Endothelial cell of umbilical vein (primary cell): ENCODE measurements around the gene UBAC1. TPM values are rescaled to one million over a fixed set of nuclear protein-coding genes. Genes with fewer than 3 reads are reported as not detected.

Experiments
- BruUV-seq: library from RNA; stranded (reverse); fragments of 400-500 nt; replicated peaks from 2 replicates; lab custom pipeline; 2021; lab: Mats Ljungman, UMichigan
- CTCF ChIA-PET: fragments of 300-600, 350-600 bp; sonication (Branson Sonifier 250); formaldehyde crosslinking; loops from one replicate; lab custom pipeline; 2021; ENCODE audit warnings: antibody characterized with exemption, inconsistent platforms; lab: Charles Lee
- POLR2A ChIA-PET: fragments of 300-600, 350-600 bp; sonication (Branson Sonifier 250); formaldehyde crosslinking; loops from one replicate; lab custom pipeline; 2021; ENCODE audit warnings: antibody characterized with exemption, inconsistent platforms; lab: Charles Lee
- DNase-seq: peaks from one replicate; pipeline ENCODE4 v3.0.0-alpha.2; 2011; ENCODE audit warnings: low read depth, low spot score
- FAIRE-seq: peaks from 2 replicates; lab custom pipeline; 2011; peaks lifted over from hg19 to GRCh38; lab: Jason Lieb, UNC
- H2AFZ ChIP-seq: 2 replicates; pipeline ENCODE4 v1.6.0; 2012; ENCODE audit warnings: low read depth, low read length, control low read depth, inconsistent platforms
- H3K27ac ChIP-seq: 2 replicates; pipeline ENCODE4 v1.5.1; 2011; ENCODE audit warnings: low read depth, mild to moderate bottlenecking, control low read depth, low read length, moderate library complexity; ENCODE audit not compliant: insufficient read depth
- H3K27me3 ChIP-seq, 2 experiments: 2 replicates each; pipeline versions ENCODE4 v1.6.0 to v1.6.1; 2011; ENCODE audit warnings: low read length in 2 of 2, mixed read lengths in 1 of 2; ENCODE audit not compliant: control insufficient read depth in 2 of 2, insufficient read depth in 2 of 2
- H3K36me3 ChIP-seq, 2 experiments: 2 replicates in 1 of 2; 3 replicates in 1 of 2; pipeline ENCODE4 v1.5.1; 2011; ENCODE audit warnings: low read length in 2 of 2, mild to moderate bottlenecking in 1 of 2, moderate library complexity in 1 of 2; ENCODE audit not compliant: control insufficient read depth in 2 of 2, insufficient read depth in 2 of 2; ENCODE audit errors: extremely low read depth in 1 of 2
- H3K4me1 ChIP-seq: 3 replicates; pipeline ENCODE4 v1.5.1; 2011; ENCODE audit warnings: mild to moderate bottlenecking, low read length; ENCODE audit not compliant: control insufficient read depth, insufficient read depth; ENCODE audit errors: extremely low read depth
- H3K4me2 ChIP-seq: 2 replicates; pipeline ENCODE4 v1.6.1; 2011; ENCODE audit warnings: low read length, control low read depth, mixed read lengths; ENCODE audit not compliant: insufficient read depth
- H3K4me3 ChIP-seq, 3 experiments: fragments of 200-600 bp in 1 of 3; sonication (generic), shearing (Covaris generic) in 1 of 3; replicated peaks in 1 of 3; 2 replicates each; pipeline ENCODE4 v1.5.1; 2011 to 2016; ENCODE audit warnings: control low read depth in 3 of 3, low read length in 3 of 3, mild to moderate bottlenecking in 2 of 3, inconsistent platforms in 1 of 3, low read depth in 1 of 3, moderate library complexity in 1 of 3; ENCODE audit not compliant: insufficient read depth in 1 of 3
- H3K79me2 ChIP-seq: 2 replicates; pipeline ENCODE4 v1.6.0; 2012; ENCODE audit warnings: low read length, inconsistent platforms; ENCODE audit not compliant: control insufficient read depth, insufficient read depth
- H3K9ac ChIP-seq: replicated peaks from 2 replicates; pipeline ENCODE3; 2011; ENCODE audit warnings: low read length, control low read depth; ENCODE audit not compliant: insufficient read depth; ENCODE audit errors: extremely low read depth
- H3K9me1 ChIP-seq: replicated peaks from 3 replicates; pipeline ENCODE4 v1.6.0; 2011; ENCODE audit warnings: mild to moderate bottlenecking, low read length; ENCODE audit not compliant: control insufficient read depth, insufficient read depth; ENCODE audit errors: extremely low read depth
- H3K9me3 ChIP-seq: replicated peaks from 2 replicates; pipeline ENCODE4 v1.5.1; 2012; ENCODE audit warnings: low read length, inconsistent platforms; ENCODE audit not compliant: control insufficient read depth, insufficient read depth
- H4K20me1 ChIP-seq: replicated peaks from 2 replicates; pipeline ENCODE3; 2011; ENCODE audit warnings: mild to moderate bottlenecking, low read length; ENCODE audit not compliant: control insufficient read depth, insufficient read depth; ENCODE audit errors: extremely low read depth
- EZH2 ChIP-seq: IDR thresholded peaks from 2 replicates; pipeline ENCODE4 v1.6.1; 2012; ENCODE audit warnings: borderline replicate concordance, low read depth, mild to moderate bottlenecking, moderate library complexity, low read length, inconsistent platforms; ENCODE audit not compliant: severe bottlenecking
- FOS ChIP-seq: IDR thresholded peaks from 2 replicates; pipeline ENCODE4 v1.6.1; 2011; ENCODE audit warnings: mild to moderate bottlenecking, low read length, moderate library complexity, borderline replicate concordance; ENCODE audit not compliant: insufficient read depth
- GATA2 ChIP-seq: IDR thresholded peaks from 2 replicates; pipeline ENCODE4 v1.7.0; 2011; ENCODE audit warnings: low read depth, mild to moderate bottlenecking, moderate library complexity, mixed read lengths, low read length; ENCODE audit not compliant: insufficient read length, insufficient read depth
- JUN ChIP-seq: IDR thresholded peaks from 2 replicates; pipeline ENCODE4 v1.6.1; 2011; ENCODE audit warnings: borderline replicate concordance, low read depth; ENCODE audit not compliant: insufficient read length, insufficient read depth
- MYC ChIP-seq: IDR thresholded peaks from one replicate; pipeline ENCODE4 v1.6.1; 2011; ENCODE audit warnings: mild to moderate bottlenecking, low read depth, low read length
- POLR2A ChIP-seq: IDR thresholded peaks from 2 replicates; pipeline ENCODE4 v1.6.1; 2012; ENCODE audit warnings: low read depth, mild to moderate bottlenecking, control low read depth, low read length
- POLR2AphosphoS5 ChIP-seq: IDR thresholded peaks from 2 replicates; pipeline ENCODE4 v1.6.1; 2012; ENCODE audit warnings: low read depth, mild to moderate bottlenecking, control low read depth, low read length, moderate library complexity; ENCODE audit not compliant: insufficient read depth
- dilution Hi-C: fragments of 300-500 bp; cut with MboI; formaldehyde crosslinking; loops from one replicate; pipeline ENCODE4 v1.15.0; 2019; ENCODE audit warnings: low sequenced_read_pairs; ENCODE audit not compliant: extremely low pct_ligation_motif_present
- intact Hi-C: fragments of 100-400 bp; cut with micrococcal nuclease; formaldehyde crosslinking; loops from one replicate; pipeline ENCODE4 v1.10.0; 2022
- polyA plus RNA-seq, 4 experiments: library from polyadenylated mRNA; depleted of rRNA in 3 of 4; stranded (reverse) in 3 of 4; unstranded in 1 of 4; fragments of >200 nt; gene quantifications; 2 replicates each; pipeline versions ENCODE4 v1.2.1 to v1.2.3, GENCODE V29; 2011 to 2012; ENCODE audit warnings: missing spikeins in 1 of 4
- total RNA-seq: library from RNA; stranded (reverse); gene quantifications from 2 replicates; pipeline ENCODE4 v1.2.3, GENCODE V29; 2021
- TF ChIP-seq, protein P1 (sequence below): IDR thresholded peaks from 2 replicates; pipeline ENCODE4 v1.6.1; 2011; ENCODE audit not compliant: insufficient read depth, insufficient read length
- TF ChIP-seq, protein P2 (sequence below), 2 donors: IDR thresholded peaks; 1 replicate in 1 of 2; 2 replicates in 1 of 2; pipeline ENCODE4 v1.5.1; 2011; ENCODE audit warnings: low read length in 2 of 2, mild to moderate bottlenecking in 2 of 2, moderate library complexity in 2 of 2, control low read depth in 1 of 2, inconsistent platforms in 1 of 2, low read depth in 1 of 2; ENCODE audit not compliant: insufficient read depth in 1 of 2; ENCODE audit errors: extremely low read depth in 1 of 2

The UBAC1 gene
- total and polyA plus RNA-seq, 2 donors (not counting 3 experiments of a cell fraction or from before 2014, with no cell fraction given), result 39.5 to 56.7 TPM

DNA sequence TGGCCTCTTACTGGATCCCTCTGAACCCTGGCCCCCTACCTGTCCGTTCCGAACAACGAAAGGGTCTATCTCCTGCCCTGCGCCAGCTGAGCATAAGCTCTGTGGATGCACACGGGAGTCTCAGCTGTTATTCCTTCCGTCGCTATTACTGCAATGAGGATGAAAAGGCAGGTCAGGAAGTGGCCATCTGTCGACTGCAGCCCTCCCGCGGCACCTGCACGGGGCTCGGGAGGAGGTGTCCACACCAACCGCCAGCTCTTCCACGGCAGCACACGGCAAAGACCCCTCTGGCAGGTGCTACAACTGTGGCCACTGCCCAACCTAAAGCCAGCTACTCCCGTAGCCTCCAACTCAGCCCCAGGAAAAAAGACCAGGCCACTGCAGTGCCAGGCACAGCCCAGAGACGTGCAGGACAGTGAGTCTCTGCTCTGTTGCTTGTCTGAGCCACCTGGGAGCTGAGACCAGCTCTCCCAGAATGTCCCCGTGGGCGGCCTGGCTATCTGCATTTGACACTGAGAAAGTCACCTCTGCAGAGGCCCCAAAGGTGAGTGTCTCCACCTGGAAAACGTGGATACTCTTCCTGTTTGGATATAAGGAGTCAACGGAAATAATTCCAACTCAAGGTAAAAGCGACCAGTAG lies 72.9 kb downstream of the UBAC1 start:
- Histone ChIP-seq H4K20me1 (no peaks in the 10 kb centered on the region), H2AFZ (no peak overlapping the region), H3K36me3 (no peaks in the 10 kb centered on the region), H3K27me3 (no peaks in the 10 kb centered on the region), H3K9ac (no peak overlapping the region), H3K4me1 (peaks cover 12% of the 10 kb centered on the region), H3K27ac (no peak overlapping the region), H3K79me2 (peaks cover 98% of the 10 kb centered on the region), H3K4me3 (no peak overlapping the region), H3K9me3 (no peaks in the 10 kb centered on the region), H3K9me1 (no peaks in the 10 kb centered on the region), H3K4me2 (no peak overlapping the region)
- ChIA-PET CTCF (interaction anchor here (1.0 to 1.3 kb wide), 2 partner anchors 8 to 24 kb away, joined by 3 to 4 read pairs; no protein-coding TSS in a partner anchor), POLR2A (no interaction called here)
- FAIRE-seq (no peak), DNase-seq (no peak)
- TF ChIP-seq MYC, result no peak
- TF ChIP-seq GATA2, result no peak
- no peak for TF ChIP-seq EZH2
- no peak for TF ChIP-seq JUN
- TF ChIP-seq, protein P1, sequence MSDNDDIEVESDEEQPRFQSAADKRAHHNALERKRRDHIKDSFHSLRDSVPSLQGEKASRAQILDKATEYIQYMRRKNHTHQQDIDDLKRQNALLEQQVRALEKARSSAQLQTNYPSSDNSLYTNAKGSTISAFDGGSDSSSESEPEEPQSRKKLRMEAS, result no peak
- TF ChIP-seq POLR2A, result no peak
- TF ChIP-seq POLR2AphosphoS5, result no peak
- TF ChIP-seq, protein P2, sequence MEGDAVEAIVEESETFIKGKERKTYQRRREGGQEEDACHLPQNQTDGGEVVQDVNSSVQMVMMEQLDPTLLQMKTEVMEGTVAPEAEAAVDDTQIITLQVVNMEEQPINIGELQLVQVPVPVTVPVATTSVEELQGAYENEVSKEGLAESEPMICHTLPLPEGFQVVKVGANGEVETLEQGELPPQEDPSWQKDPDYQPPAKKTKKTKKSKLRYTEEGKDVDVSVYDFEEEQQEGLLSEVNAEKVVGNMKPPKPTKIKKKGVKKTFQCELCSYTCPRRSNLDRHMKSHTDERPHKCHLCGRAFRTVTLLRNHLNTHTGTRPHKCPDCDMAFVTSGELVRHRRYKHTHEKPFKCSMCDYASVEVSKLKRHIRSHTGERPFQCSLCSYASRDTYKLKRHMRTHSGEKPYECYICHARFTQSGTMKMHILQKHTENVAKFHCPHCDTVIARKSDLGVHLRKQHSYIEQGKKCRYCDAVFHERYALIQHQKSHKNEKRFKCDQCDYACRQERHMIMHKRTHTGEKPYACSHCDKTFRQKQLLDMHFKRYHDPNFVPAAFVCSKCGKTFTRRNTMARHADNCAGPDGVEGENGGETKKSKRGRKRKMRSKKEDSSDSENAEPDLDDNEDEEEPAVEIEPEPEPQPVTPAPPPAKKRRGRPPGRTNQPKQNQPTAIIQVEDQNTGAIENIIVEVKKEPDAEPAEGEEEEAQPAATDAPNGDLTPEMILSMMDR (IDR thresholded peaks at IDR 0.05; ENCODE audit: extremely low read depth in 1 of 2, insufficient read depth in 1 of 2, low read depth in 1 of 2, low read length in 2 of 2), result no peak
- no peak for TF ChIP-seq FOS
- BruUV-seq, result no TSS peak
- dilution Hi-C loops (no loop called here), intact Hi-C loops (no loop called here)
